HG03060 (cell line): ENCODE data around the gene TRIO.
"Not testable (repeated sequence)": the region's sequence is repeated elsewhere in the genome, so short reads cannot be mapped to it uniquely, and the experiment has no call there.

Source experiments
- ATAC-seq: cut with Tn5 transposase; IDR thresholded peaks from one replicate; pipeline ENCODE4 v1.9.1; 2021; ENCODE audit warnings: low read depth, moderate number of reproducible peaks; ENCODE audit not compliant: unreplicated experiment

TRIO gene

DNA sequence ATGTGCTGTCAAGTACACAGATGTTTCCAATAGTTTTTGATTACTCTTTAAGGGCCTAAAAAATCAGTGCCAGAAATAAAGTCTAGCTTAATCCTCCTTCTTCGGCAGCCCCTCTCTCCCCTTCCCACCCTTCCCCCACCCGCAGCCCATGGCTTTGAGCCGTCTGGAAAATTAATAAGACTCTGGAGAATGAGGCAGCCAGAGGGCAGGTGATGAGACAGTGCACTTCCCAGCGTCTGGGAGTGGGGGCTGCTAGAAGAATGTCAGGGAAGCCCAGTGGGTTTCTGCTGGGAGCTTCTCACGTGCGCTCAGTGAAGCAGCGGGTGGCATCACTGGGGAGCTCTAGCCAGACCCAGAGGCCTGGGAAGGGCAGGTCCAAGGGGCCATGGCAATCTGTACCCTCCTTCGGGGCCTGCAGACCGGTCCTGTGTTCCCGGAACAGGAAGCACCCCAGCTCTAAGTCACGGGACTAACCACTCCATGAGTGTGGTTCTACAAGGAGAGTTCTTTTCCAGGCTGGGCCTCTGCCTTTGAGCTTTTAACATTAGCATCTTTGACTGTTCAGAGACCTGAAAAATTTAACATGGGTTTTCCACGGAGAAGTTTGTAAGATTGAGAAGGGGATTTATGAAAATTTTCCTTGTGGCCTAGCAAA is 273.6 kb downstream of the TRIO start:
- no peak for ATAC-seq

DNA sequence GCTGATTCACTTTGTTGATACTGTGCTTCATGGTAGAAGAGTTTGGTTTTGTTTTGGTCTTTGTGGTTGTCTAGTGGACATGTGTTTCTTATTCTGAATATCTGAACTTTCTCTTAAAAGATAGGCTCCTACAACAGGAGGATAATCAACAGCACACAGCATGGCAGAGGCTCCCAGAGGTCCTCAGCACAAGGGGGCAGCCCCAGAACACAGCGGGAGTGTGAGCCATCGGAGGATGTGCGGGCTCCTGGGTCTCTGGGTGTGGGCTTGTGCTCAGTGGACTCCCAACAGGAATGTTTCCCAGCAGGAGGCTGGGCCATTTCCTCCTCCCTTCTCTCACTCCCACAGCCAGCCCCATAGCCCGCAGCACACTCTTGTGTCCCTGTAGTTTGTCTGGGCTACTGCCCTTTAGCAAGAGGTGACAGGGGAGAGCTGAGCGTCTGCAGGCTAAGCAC is 274.2 kb downstream of the TRIO start:
- no peak for ATAC-seq

DNA sequence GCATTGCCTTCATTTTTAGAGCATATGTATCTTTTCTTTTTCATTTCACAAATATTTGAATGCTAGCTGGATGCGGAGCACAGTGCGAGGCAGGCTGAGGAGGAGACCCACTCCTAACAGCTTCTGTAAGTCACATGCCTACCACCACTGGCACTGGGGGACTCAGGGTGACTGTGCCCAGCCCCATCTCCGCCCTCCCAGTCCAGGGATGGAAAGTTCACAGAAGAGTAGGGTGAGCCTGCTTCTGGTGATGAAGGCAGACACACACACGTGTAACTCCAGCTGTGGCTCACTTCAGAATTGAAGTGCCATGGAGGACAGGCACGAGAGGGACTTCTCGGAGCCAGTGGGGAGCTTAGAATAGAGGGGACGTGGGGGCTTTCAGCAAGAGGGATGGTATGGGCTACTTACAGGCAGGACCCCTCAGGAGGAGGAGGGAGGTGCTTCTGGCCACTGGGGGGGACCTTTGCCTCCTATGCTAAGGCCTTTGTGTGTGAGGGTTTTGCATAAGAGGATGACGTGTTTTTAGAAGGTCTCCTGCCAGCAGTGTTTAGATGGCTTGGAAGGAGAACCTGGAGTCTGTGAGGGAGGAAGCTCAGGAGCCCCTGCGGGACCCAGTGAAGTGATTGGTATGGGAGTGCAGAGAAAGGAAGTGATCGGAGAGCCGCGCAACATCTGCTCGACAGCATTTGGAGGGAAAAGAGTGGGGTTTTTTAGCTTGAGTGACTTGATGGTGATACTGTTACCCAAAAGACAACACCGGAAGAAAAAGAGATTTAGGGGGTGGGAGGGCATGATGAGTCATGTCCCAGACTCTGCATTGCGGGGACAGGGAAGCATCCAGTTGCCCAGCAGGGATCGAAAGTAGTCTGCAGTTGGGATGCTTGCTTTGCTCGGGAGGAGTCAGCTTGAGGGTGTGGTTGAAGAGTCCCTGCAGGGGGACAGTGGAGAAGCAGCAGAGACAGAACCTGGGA is 274.9 kb downstream of the TRIO start:
- no peak for ATAC-seq

GRCh38 chr5:14419686-14420085 is 276.5 kb downstream of the TRIO start:
- ATAC-seq, result no peak

GRCh38 chr5:14420101-14420811 is 277.1 kb downstream of the TRIO start:
- ATAC-seq, result no peak

DNA sequence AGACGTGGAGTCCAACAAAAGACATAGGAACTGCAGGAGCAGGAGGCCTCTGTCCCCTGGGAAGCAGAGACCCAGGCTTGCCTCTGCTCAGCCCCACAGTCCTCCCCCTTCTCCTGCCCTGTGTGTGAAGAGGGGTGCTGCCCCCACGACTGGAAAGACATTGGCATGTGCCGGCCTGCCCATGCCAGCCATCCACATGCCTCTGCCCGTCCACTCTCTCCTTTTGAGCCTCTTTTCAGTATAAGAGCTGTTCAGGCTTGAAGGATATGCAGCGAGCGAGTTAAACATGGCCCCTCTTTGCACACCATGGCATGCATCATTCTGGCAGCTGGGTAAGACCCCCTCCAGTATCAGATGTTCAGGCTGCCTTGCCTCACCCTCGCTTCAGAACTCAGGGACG is 278.7 kb downstream of the TRIO start:
- no peak for ATAC-seq

GRCh38 chr5:14424011-14424685 is 281.0 kb downstream of the TRIO start:
- no peak for ATAC-seq

- ATAC-seq, result no peak
Observed at GRCh38 chr5:14425559-14425958, 282.4 kb downstream of the TRIO start.

DNA sequence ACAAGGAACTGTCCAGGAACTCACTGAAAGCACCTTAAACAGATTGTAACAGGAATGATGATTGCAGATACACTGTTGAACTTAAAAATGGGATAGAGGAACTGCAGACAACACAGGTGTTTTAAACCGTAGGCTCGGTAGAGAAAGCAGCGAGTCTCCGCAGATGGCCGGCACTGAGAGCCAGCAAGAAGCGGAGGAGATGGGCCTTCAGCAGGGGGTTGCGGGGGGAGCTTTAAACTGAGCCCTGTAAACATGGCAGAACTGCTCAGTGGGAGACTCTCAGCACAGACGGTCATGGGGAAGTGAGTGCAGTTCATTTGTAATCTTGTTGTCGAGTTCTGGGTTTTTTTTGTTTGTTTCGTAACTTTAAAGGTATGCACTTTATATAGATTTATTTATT is 283.4 kb downstream of the TRIO start:
- ATAC-seq, result no peak

- ATAC-seq, result no peak
Observed at GRCh38 chr5:14428302-14429081, 285.4 kb downstream of the TRIO start.

- ATAC-seq, result no peak
Observed at GRCh38 chr5:14429101-14430050, 286.2 kb downstream of the TRIO start.

DNA sequence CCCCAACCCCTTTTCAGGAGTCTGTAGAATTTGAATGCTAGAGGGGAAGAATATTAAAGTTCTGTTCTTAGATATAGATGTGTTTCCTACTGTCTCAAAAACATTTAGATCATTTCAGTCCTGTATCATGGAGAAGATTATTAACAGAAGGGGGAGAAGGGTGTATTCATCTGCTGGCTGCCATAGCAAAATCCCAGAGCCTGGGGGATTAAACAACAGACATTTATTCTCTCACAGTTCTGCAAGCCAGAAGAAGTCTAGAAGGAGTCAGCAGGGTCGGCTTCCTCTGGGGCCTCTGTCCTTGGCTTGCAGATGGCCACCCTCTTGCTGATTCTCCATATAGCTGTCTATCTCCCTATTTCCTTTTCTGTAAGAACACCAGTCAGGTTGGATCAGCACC is 288.4 kb downstream of the TRIO start:
- no peak for ATAC-seq

GRCh38 chr5:14432931-14433589 is 289.9 kb downstream of the TRIO start:
- ATAC-seq, result no peak

DNA sequence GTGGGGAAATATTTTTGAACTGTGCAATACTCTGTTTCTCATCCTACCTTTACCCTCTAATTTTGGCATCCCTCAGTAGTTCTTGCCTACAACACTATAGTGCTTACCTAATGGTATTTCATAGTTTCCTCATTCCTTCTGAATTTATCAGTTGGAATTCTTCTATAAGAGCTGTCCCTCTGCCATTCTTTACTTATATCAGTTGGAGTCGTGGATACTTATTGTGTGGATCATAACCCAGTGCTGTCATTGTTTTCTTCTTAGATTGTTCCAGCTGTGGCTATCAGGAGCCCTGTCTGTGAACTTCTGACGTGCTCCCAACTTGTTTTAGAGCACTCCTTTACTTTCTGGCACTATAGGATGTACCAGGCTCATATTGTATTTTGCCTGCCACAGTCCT is 292.3 kb downstream of the TRIO start:
- no peak for ATAC-seq

GRCh38 chr5:14436122-14436521 is 293.0 kb downstream of the TRIO start:
- not testable (repeated sequence) for ATAC-seq

GRCh38 chr5:14436801-14437542 is 293.8 kb downstream of the TRIO start:
- ATAC-seq, result no peak

DNA sequence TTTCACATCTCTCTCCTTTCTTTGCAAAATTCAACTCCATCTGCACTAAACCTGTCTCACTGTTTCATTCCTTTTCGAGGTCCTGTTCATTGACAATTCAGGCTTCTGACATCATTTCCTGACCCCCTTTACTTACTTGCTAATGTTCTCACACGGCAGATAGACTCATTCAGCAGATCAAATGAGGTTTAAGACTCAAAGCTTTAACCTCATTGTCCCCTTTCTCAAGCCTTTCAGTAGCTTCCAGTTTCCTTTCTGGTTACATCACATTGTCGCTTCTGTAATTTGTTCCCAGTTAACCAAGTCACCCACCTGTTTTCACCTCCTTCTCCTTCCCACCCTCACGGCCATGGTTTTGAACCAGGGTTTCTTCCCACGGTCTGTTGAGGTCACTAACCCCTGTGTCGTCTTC is 295.1 kb downstream of the TRIO start:
- no peak for ATAC-seq
